ENCODE results near the gene SYTL3. TPM values are rescaled to one million over a fixed set of nuclear protein-coding genes. Genes with fewer than 3 reads are reported as not detected.

Gene SYTL3
- total and polyA plus RNA-seq, 8 donors = 3.1 to 14.6 (median 5.3) TPM

DNA sequence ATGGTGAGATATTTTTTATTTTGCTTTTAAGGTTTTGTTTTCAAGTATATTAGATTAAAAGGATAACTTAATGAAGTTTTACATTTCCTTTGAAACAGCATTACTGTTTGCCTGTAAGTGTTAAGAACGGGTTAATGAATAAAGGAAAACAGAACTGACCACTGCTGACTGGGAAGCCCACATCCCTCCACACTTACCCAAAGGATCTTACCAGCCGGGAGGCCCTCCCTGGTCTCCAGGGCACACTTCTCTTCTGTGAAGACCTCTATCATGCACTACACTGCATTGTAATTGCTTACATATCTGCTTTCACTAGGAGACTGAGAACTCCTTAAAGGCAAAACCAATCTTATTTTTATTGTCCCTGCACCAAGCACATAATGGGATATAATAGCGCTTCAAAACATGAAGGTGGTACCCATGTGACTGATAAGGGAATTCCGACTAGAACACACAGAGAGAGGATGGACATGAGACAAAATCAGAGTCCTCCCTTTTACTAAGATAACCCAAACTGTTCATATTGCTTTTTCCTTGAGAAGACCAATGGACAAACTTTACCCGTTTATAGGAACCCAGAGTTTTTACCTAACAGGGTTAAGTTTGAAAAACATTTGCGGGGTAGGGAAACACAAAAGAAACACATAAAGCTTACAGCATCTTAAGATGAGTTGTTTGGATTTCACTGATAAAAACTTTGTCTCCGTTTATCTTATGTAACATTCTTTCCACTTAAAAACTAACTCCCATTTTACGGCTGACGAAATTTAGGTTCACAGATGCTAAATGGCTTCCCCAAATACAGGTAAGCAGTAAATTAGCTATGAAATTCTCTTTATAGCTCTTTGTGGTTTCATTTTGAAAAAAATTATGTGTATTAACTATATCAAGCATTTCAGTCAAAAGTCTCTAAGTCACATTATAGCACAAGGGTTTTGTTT is 160.6 kb downstream of the SYTL3 start:
- Histone ChIP-seq H3K27me3 (no peaks in the 10 kb centered on the region), H3K4me1 (peaks cover 34 to 99% (median 80%) of the 10 kb centered on the region in 4 donors), H3K27ac (peak overlapping the region in 3 of 5 donors; percentile 43 to 64 (median 55)), H3K4me3 (no peak overlapping the region), H3K9me3 (no peaks in the 10 kb centered on the region), H3K36me3 (peaks cover 0 to 37% (median 16%) of the 10 kb centered on the region in 4 donors)
- no peak for DNase-seq
- WGBS, 5 donors = 39 to 60% (median 51%) methylated on average over 9 of the region's 9 CpGs
- intact Hi-C loops (cut with DNase I; ENCODE audit: low total_unique reads) = no loop called here
- TF ChIP-seq, protein P1, sequence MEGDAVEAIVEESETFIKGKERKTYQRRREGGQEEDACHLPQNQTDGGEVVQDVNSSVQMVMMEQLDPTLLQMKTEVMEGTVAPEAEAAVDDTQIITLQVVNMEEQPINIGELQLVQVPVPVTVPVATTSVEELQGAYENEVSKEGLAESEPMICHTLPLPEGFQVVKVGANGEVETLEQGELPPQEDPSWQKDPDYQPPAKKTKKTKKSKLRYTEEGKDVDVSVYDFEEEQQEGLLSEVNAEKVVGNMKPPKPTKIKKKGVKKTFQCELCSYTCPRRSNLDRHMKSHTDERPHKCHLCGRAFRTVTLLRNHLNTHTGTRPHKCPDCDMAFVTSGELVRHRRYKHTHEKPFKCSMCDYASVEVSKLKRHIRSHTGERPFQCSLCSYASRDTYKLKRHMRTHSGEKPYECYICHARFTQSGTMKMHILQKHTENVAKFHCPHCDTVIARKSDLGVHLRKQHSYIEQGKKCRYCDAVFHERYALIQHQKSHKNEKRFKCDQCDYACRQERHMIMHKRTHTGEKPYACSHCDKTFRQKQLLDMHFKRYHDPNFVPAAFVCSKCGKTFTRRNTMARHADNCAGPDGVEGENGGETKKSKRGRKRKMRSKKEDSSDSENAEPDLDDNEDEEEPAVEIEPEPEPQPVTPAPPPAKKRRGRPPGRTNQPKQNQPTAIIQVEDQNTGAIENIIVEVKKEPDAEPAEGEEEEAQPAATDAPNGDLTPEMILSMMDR (IDR thresholded peaks at IDR 0.05) = no peak
- no peak for TF ChIP-seq POLR2AphosphoS5 (IDR thresholded peaks at IDR 0.05)
- TF ChIP-seq EP300 (IDR thresholded peaks at IDR 0.05) = no peak
- TF ChIP-seq POLR2A (IDR thresholded peaks at IDR 0.05) = no peak

DNA sequence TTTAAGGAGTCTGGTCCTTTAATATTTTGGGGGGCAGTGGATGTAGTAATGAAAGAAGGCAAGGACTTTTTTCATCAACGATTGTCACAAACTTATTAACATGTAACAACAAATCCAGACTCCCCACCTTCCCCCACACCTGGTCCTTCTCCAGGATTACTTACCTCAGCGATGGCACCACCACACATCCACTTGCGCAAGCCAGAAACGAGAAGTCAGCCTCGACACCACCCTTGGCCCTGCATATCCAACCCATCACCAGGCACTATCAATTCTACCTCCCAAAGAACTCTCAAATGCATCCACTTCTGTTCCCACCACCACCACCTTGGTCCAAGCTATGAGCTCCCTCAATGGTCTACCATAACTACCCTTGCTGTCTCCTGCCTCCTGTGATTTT is 162.8 kb downstream of the SYTL3 start:
- TF ChIP-seq POLR2AphosphoS5 (IDR thresholded peaks at IDR 0.05) = no peak
- no peak for TF ChIP-seq POLR2A (IDR thresholded peaks at IDR 0.05)
- TF ChIP-seq, protein P1 (IDR thresholded peaks at IDR 0.05) = no peak
- TF ChIP-seq EP300 (IDR thresholded peaks at IDR 0.05) = no peak
- intact Hi-C loops (cut with DNase I; ENCODE audit: low total_unique reads) = no loop called here
- peaks cover 34 to 99% (median 83%) of the 10 kb centered on the region in 4 donors for H3K4me1 ChIP-seq
- H3K27ac ChIP-seq = peak overlapping the region in 4 of 5 donors; percentile 42 to 99 (median 96)
- no peaks in the 10 kb centered on the region for H3K9me3 ChIP-seq
- H3K36me3 ChIP-seq = peaks cover 0 to 35% (median 16%) of the 10 kb centered on the region in 4 donors
- 63 to 78% (median 70%) methylated on average over 5 of the region's 5 CpGs for WGBS, 5 donors
- DNase-seq = peak in 1 of 2 donors; percentile 25
- peak overlapping the region in 3 of 4 donors; percentile 4 to 82 (median 71) for H3K4me3 ChIP-seq
- H3K27me3 ChIP-seq = no peaks in the 10 kb centered on the region

DNA sequence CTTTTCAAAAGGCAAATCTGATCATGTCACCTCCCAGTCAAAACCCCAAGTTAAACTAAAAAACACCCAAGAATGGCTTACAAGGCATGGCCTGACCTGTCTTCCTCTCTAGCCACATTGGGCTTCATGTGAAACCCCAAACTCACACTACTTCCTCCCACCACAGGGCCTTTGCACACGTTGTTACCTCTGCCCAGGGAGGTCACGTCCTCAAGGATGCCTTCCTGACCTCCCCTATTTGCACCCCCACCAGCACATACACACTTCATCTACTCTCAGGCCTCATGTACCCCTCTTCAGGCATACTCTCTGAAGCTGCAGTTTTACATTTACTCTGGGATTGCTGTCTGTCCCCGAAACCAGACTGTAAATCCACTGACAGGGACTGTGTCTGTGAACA is 163.2 kb downstream of the SYTL3 start:
- peak in 1 of 2 donors; percentile 22 for DNase-seq
- Histone ChIP-seq H3K4me1 (peaks cover 34 to 96% (median 80%) of the 10 kb centered on the region in 4 donors), H3K4me3 (peak overlapping the region in 3 of 4 donors; percentile 4 to 82 (median 71)), H3K9me3 (no peaks in the 10 kb centered on the region), H3K27ac (peak overlapping the region; percentile 30 to 99 (median 98)), H3K36me3 (peaks cover 0 to 31% (median 14%) of the 10 kb centered on the region in 4 donors), H3K27me3 (no peaks in the 10 kb centered on the region)
- 67 to 78% (median 77%) methylated on average over 3 of the region's 3 CpGs for WGBS, 5 donors
- intact Hi-C loops (cut with DNase I; ENCODE audit: low total_unique reads) = no loop called here
- TF ChIP-seq POLR2A (IDR thresholded peaks at IDR 0.05) (no peak), EP300 (IDR thresholded peaks at IDR 0.05) (no peak), POLR2AphosphoS5 (IDR thresholded peaks at IDR 0.05) (no peak)
- TF ChIP-seq, protein P1 (IDR thresholded peaks at IDR 0.05) = no peak

Small RNA genes lying within 50 kb of the gene (small RNA-seq; reads per million reads assigned to genes)
- gene MIR3918 = 0 reads per million in 4 donors
- 0 reads per million in 4 donors for gene MIR7161

Other genes starting within 250 kb of the SYTL3 start
- gene TMEM181, start 90.0 kb upstream of the SYTL3 start, total RNA-seq = 10 to 100 TPM in 3 of 5 donors, 1 to 10 TPM in 2; 2.9 to 62.2 (median 25.4) TPM
- gene TMEM181, start 90.0 kb upstream of the SYTL3 start, polyA plus RNA-seq = 10 to 100 TPM in 2 of 3 donors, 1 to 10 TPM in 1; 7.8 to 16.7 (median 13.3) TPM
- 100 to 1,000 TPM in 3 of 5 donors, 10 to 100 TPM in 1, 1 to 10 TPM in 1; 5.8 to 294 (median 102) TPM for gene DYNLT1, start 5.3 kb upstream of the SYTL3 start, total RNA-seq
- 100 to 1,000 TPM; 183 to 208 (median 196) TPM for gene DYNLT1, start 5.3 kb upstream of the SYTL3 start, polyA plus RNA-seq
- gene EZR, start 169.3 kb downstream of the SYTL3 start, total RNA-seq = 100 to 1,000 TPM in 3 of 5 donors, 10 to 100 TPM in 2; 69.5 to 317 (median 295) TPM
- gene EZR, start 169.3 kb downstream of the SYTL3 start, polyA plus RNA-seq = 100 to 1,000 TPM; 121 to 231 (median 205) TPM

Measured in stomach (tissue), 9 donors.